ENCODE measurements around the gene SKAP1. TPM values are rescaled to one million over a fixed set of nuclear protein-coding genes. Genes with fewer than 3 reads are reported as not detected.
"Not testable (repeated sequence)": the region's sequence is repeated elsewhere in the genome, so short reads cannot be mapped to it uniquely, and the experiment has no call there.

The SKAP1 gene
- total RNA-seq, 2 experiments from 2014 or later: 71.7 to 77.6 TPM

DNA sequence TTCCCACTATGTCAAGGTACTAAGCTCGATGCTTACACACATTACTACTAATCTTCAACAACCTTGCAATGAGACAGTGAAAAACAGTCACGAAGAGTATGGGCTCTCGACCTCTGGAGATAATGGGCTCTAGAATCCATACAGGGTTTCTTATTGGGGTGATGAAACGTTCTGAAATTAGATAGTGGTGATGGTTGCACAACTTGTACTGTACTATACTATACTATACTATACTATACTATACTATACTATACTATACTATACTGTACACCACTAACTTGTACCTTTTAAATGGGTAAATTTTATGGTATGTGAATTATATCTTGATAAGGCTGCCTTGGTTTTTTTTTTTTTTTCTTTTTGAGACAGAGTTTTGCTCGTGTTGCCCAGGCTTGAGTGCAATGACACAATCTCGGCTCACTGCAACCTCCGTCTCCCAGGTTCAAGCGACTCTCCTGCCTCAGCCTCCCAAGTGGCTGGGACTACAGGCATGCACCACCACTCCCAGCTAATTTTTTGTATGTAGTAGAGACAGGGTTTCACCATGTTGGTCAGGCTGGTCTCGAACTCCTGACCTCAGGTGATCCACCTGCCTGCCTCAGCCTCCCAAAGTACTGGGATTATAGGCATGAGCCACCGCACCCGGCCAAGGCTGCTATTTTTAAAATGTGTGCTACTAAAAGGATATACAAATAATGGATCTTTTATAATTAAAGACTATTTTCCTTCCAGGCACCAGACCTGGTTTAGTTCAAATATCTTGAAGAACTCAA lies 69.0 kb downstream of the SKAP1 start:
- intact Hi-C loops (cut with micrococcal nuclease); H3K4me3 Mint-ChIP-seq; H3K27ac Mint-ChIP-seq; H3K36me3 Mint-ChIP-seq; H3K9me3 Mint-ChIP-seq; H3K27me3 Mint-ChIP-seq; DNase-seq; POLR2A ChIA-PET; H3K4me1 Mint-ChIP-seq (ENCODE audit: low read depth): not testable (repeated sequence)
- CTCF ChIA-PET: interaction anchor here (0.6 kb wide), 1 partner anchor 179 kb away, joined by 3 read pairs; no protein-coding TSS in a partner anchor

DNA sequence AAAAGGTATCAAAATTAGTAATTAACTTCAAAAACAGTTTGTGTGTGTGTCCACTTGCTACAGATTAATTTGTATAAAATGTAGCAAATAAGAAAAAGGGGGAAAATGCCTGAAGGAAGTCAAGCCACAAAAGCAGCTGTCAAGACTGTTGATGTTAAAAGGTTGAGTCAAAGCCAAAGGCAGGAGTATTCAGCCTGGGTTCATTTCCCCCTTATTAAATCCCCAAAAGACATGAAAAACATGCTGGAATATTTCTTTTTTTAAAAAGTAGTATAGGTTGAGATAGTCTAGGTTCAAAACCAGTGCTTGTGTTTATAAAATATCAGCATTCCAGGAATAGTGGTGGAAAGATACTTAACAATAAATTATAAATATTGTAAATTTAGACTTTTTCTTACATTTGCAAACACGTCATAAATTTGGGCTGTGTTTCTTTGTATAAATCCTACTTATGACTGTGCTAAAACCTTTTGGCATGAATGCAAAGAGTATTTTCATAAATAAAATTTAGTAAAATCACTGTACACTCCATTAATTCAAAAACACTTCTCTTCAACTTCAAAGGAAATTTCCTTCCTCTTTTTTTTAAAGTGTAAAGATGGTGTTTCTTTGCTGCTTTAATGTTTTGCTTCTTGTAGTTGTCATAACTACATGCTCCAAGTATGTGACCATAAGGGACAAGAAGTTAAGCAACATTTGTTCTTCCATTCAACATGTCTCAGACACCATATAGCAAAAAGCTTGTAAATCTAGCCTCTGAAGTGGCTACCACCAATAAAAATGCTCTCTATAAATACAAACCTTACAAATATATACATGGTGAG lies 72.0 kb downstream of the SKAP1 start:
- no peak overlapping the region for H3K4me3 Mint-ChIP-seq
- no peaks in the 10 kb centered on the region for H3K9me3 Mint-ChIP-seq
- peaks cover 4% of the 10 kb centered on the region for H3K4me1 Mint-ChIP-seq (ENCODE audit: low read depth)
- ChIA-PET POLR2A (interaction anchor here (0.6 kb wide), 1 partner anchor 31 kb away, joined by 3 read pairs; no protein-coding TSS in a partner anchor), CTCF (interaction anchor here (0.6 to 1.2 kb wide), 4 partner anchors 11 to 178 kb away, joined by 3 to 4 read pairs (median 3); no protein-coding TSS in a partner anchor)
- H3K27me3 Mint-ChIP-seq: no peaks in the 10 kb centered on the region
- no peak overlapping the region for H3K27ac Mint-ChIP-seq
- no peaks in the 10 kb centered on the region for H3K36me3 Mint-ChIP-seq
- intact Hi-C loops (cut with micrococcal nuclease): no loop called here
- DNase-seq: no peak

DNA sequence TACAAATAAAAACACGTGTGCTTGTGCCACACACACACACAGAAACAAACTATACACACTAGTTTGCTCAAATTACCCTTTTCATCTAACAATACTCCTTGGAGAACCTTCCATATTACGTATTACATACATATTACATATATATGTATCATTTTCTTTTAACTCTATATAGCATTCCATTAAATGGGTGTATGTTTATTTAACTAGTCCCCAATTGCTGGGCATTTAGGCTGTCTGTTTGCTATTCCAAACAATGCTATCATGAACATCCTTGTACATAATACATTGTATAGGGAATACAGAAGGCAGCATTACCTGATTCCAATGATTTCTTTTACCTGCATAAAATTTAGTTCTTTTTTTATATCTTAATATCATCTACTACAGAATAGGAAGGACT lies 73.1 kb downstream of the SKAP1 start:
- no peak for DNase-seq
- H3K27me3 Mint-ChIP-seq: no peaks in the 10 kb centered on the region
- intact Hi-C loops (cut with micrococcal nuclease): no loop called here
- H3K9me3 Mint-ChIP-seq: no peaks in the 10 kb centered on the region
- H3K27ac Mint-ChIP-seq: no peak overlapping the region
- CTCF ChIA-PET: no interaction called here
- H3K4me1 Mint-ChIP-seq (ENCODE audit: low read depth): peaks cover 8% of the 10 kb centered on the region
- no peak overlapping the region for H3K4me3 Mint-ChIP-seq
- no peaks in the 10 kb centered on the region for H3K36me3 Mint-ChIP-seq
- POLR2A ChIA-PET: no interaction called here

DNA sequence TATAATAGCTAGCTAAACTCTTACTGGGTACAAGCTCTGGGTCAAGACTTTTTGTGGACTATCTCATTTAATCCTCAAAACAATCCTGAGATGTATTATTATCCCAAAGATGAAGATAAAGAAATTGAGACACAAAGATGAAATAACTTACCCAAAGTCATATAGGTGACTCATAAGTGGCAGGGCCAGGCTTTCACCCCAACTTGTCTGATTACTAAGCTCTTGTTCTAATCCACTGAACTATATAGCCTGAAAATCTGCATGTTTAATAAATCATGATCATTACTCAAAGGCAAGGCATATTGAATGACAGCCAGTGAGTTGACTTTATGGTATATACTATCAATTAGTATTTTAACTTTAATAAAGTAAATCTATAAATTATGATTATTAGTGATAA lies 77.4 kb downstream of the SKAP1 start:
- DNase-seq: no peak

DNA sequence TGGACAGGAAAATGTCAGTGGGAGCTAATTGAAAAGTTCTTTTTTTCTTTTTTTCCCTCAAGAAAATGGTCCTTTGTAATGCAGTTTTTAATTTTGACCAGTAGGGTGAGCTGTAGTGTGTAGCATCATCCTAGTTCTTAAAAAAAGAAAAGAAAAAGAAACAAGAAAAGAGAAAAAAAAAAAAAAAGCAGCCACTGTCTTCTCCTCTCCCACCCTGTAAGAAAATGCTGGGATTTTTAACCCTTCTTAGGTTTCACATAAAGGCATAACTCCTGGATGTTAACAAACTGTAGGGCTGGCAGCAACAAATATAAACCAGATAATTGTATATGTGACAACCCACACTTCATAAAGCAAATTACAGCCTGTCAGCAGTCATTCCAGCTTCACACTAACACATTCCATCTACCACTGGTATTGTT lies 78.1 kb downstream of the SKAP1 start:
- H3K4me1 Mint-ChIP-seq (ENCODE audit: low read depth): peaks cover 6% of the 10 kb centered on the region
- no peak overlapping the region for H3K27ac Mint-ChIP-seq
- peaks cover 2% of the 10 kb centered on the region for H3K9me3 Mint-ChIP-seq
- intact Hi-C loops (cut with micrococcal nuclease): loop anchor here (1.0 kb wide), 1 partner anchor 105 kb away; no protein-coding TSS in a partner anchor
- ChIA-PET CTCF (interaction anchor here (0.7 to 4.6 kb wide), 45 partner anchors 9 to 273 kb away, joined by 3 to 58 read pairs (median 5); partner anchors contain the start of gene HOXB5), POLR2A (interaction anchor here (0.7 kb wide), 1 partner anchor 40 kb away, joined by 3 read pairs; no protein-coding TSS in a partner anchor)
- H3K4me3 Mint-ChIP-seq: no peak overlapping the region
- no peak for DNase-seq
- no peaks in the 10 kb centered on the region for H3K36me3 Mint-ChIP-seq
- no peaks in the 10 kb centered on the region for H3K27me3 Mint-ChIP-seq

More for the DNA sequence above, 77.4 kb downstream of the SKAP1 start:
- Mint-ChIP-seq H3K4me3 (no peak overlapping the region), H3K36me3 (no peaks in the 10 kb centered on the region), H3K9me3 (peaks cover 2% of the 10 kb centered on the region), H3K27me3 (no peaks in the 10 kb centered on the region), H3K27ac (no peak overlapping the region), H3K4me1 (ENCODE audit: low read depth) (peaks cover 6% of the 10 kb centered on the region)
- CTCF ChIA-PET: interaction anchor here (0.6 to 4.6 kb wide), 31 partner anchors 11 to 273 kb away, joined by 3 to 58 read pairs (median 6); partner anchors contain the start of gene HOXB5
- intact Hi-C loops (cut with micrococcal nuclease): no loop called here
- POLR2A ChIA-PET: interaction anchor here (0.6 kb wide), 1 partner anchor 57 kb away, joined by 3 read pairs; no protein-coding TSS in a partner anchor

DNA sequence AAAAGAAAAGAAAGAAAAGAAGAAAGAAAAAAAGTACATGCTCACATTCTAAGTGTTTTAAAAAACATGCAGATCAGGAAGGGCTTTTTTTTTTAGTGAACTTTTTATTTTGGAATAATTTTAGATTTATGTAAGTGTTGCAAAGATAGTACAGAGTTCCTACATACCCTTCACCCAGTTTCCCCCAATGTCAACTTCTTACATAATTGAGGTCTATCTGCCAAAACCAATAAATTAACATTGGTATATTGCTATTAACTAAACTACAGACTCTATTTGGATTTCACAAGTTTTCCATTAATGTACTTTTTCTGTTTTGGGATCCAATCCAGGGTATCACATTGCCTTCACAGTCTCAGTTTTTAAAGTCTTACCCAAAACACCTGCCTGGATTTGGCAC lies 81.7 kb downstream of the SKAP1 start:
- H3K27ac Mint-ChIP-seq: no peak overlapping the region
- CTCF ChIA-PET: interaction anchor here (0.9 to 2.5 kb wide), 3 partner anchors 12 to 158 kb away, joined by 3 to 10 read pairs (median 5); no protein-coding TSS in a partner anchor

DNA sequence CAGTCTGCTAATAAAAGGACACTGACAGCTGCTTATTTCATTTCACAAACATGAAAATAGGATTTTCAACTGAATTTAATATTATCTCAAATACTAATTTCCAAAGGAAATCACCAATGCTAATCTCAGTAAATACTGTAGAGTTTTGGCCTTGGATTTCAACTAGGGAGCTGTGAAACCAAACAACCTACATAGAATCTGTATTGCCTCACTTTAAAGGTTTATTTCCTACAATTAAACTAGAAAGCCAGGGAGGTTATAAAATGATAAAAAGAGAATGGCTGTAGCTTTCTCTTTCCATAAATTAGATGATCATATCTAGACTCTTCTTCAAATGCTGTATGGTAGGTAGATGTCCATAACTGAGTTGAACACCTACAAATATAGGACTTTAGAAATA lies 82.8 kb downstream of the SKAP1 start:
- intact Hi-C loops (cut with micrococcal nuclease): no loop called here
- Mint-ChIP-seq H3K4me1 (ENCODE audit: low read depth) (peaks cover 3% of the 10 kb centered on the region), H3K27me3 (no peaks in the 10 kb centered on the region), H3K36me3 (peaks cover 18% of the 10 kb centered on the region), H3K9me3 (peaks cover 2% of the 10 kb centered on the region), H3K4me3 (no peak overlapping the region), H3K27ac (no peak overlapping the region)
- DNase-seq: no peak
- POLR2A ChIA-PET: no interaction called here
- CTCF ChIA-PET: interaction anchor here (0.5 to 2.5 kb wide), 5 partner anchors 11 to 246 kb away, joined by 3 to 10 read pairs (median 5); partner anchors contain the start of gene HOXB5

More for the DNA sequence above, 81.7 kb downstream of the SKAP1 start:
- DNase-seq: no peak
- intact Hi-C loops (cut with micrococcal nuclease): no loop called here
- Mint-ChIP-seq H3K4me1 (ENCODE audit: low read depth) (peaks cover 6% of the 10 kb centered on the region), H3K36me3 (peaks cover 15% of the 10 kb centered on the region), H3K27me3 (no peaks in the 10 kb centered on the region), H3K4me3 (no peak overlapping the region), H3K9me3 (peaks cover 2% of the 10 kb centered on the region)
- POLR2A ChIA-PET: no interaction called here

DNA sequence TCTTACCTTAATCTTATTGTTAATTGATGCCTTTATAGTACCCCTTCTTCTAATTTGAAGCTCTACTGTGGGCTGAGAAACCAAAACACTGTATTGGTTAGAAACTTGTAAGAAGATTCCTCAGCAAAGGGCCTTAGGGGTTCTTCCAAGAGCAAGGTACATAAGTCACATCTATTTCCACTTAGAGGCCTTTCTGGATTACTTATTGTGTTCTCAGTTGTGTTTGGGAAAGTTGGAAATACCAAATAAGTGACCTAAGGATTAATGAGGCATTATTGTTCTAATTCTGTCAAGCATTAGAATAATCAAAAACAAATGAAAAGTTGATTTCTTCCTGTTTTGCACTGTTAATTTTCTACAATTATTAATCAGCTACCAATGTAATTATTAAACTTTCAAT lies 85.8 kb downstream of the SKAP1 start:
- Mint-ChIP-seq H3K36me3 (peaks cover 20% of the 10 kb centered on the region), H3K4me1 (ENCODE audit: low read depth) (no peaks in the 10 kb centered on the region), H3K4me3 (no peak overlapping the region), H3K27me3 (no peaks in the 10 kb centered on the region), H3K9me3 (peaks cover 2% of the 10 kb centered on the region), H3K27ac (no peak overlapping the region)
- intact Hi-C loops (cut with micrococcal nuclease): no loop called here
- POLR2A ChIA-PET: no interaction called here
- DNase-seq: no peak
- CTCF ChIA-PET: interaction anchor here (0.7 to 1.6 kb wide), 4 partner anchors 9 to 249 kb away, joined by 3 to 5 read pairs (median 3); no protein-coding TSS in a partner anchor

DNA sequence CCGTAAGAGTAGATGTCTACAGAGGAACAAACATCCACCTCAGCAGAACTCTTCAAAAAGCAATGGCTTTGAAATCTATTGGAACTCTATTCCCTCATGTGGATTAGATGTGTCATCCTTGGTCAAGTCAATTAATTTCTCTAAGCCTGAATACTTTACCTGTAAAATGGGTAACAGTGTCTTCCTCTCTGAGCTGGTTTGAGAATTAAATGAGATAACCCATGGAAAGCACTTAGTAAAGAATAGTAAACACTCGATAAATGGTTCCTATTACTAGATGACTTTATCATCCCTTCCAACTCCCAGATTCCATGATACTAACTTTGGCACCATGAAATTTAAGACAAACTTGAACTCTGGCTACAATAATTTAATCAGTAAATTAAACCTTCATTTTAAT lies 89.1 kb downstream of the SKAP1 start:
- H3K4me1 Mint-ChIP-seq (ENCODE audit: low read depth): peaks cover 1% of the 10 kb centered on the region
- H3K27ac Mint-ChIP-seq: no peak overlapping the region
- H3K27me3 Mint-ChIP-seq: no peaks in the 10 kb centered on the region
- POLR2A ChIA-PET: no interaction called here
- intact Hi-C loops (cut with micrococcal nuclease): no loop called here
- H3K4me3 Mint-ChIP-seq: no peak overlapping the region
- CTCF ChIA-PET: interaction anchor here (1.2 to 2.7 kb wide), 3 partner anchors 11 to 254 kb away, joined by 3 to 12 read pairs (median 4); partner anchors contain the start of gene HOXB5
- DNase-seq: no peak
- H3K9me3 Mint-ChIP-seq: no peaks in the 10 kb centered on the region
- peaks cover 19% of the 10 kb centered on the region for H3K36me3 Mint-ChIP-seq

DNA sequence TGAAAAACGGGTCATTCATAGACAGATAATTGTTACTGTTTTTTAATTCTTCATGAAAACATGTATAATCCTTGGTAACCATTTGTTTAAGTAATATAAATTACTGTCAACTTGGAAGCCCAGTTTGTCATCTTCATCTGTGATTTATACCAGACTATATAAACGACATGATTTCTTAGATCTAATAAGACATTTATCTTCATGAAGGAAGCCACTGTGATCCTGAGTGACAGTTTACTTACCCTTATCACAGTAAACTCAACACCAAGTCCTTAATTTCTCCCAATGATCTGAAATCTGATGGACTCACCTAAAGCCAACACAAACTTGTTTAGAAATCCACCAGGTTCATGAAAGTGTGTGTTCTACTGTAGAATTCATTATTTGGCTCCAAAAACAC lies 91.3 kb downstream of the SKAP1 start:
- H3K9me3 Mint-ChIP-seq: no peaks in the 10 kb centered on the region
- no peak overlapping the region for H3K27ac Mint-ChIP-seq
- POLR2A ChIA-PET: no interaction called here

DNA sequence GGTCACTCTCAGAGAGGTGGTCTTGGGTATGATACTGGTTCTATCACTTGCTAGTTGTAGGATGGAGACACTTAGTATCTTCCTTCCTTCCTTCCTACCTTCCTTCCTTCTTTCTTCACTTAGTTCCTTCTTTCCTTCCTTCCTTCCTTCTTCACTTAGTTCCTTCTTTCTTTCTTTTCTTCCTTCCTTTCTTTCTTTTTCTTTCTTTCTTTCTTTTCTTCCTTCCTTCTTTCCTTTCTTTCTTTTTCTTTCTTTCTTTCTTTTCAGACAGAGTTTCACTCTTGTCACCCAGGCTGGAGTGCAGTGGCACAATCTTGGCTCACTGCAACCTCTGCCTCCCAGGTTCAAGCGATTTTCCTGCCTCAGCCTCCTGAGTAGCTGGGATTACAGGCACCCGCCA lies 92.1 kb downstream of the SKAP1 start:
- DNase-seq; H3K9me3 Mint-ChIP-seq; H3K4me3 Mint-ChIP-seq; H3K27me3 Mint-ChIP-seq; H3K4me1 Mint-ChIP-seq (ENCODE audit: low read depth); POLR2A ChIA-PET; H3K27ac Mint-ChIP-seq; H3K36me3 Mint-ChIP-seq: not testable (repeated sequence)
- CTCF ChIA-PET: interaction anchor here (1.1 to 2.7 kb wide), 2 partner anchors 14 to 255 kb away, joined by 6 to 14 read pairs; no protein-coding TSS in a partner anchor
- intact Hi-C loops (cut with micrococcal nuclease): loop anchor here (2.0 to 10.0 kb wide), 3 partner anchors 119 to 255 kb away; partner anchors contain the start of gene HOXB5

More for the DNA sequence above, 91.3 kb downstream of the SKAP1 start:
- Mint-ChIP-seq H3K4me1 (ENCODE audit: low read depth) (peaks cover 3% of the 10 kb centered on the region), H3K4me3 (no peak overlapping the region), H3K36me3 (peaks cover 7% of the 10 kb centered on the region), H3K27me3 (no peaks in the 10 kb centered on the region)
- no peak for DNase-seq
- intact Hi-C loops (cut with micrococcal nuclease): loop anchor here (5.0 to 10.0 kb wide), 2 partner anchors 119 to 146 kb away; no protein-coding TSS in a partner anchor
- CTCF ChIA-PET: interaction anchor here (1.1 to 2.7 kb wide), 3 partner anchors 13 to 254 kb away, joined by 6 to 14 read pairs (median 7); partner anchors contain the start of gene HOXB5

All from activated CD4-positive, alpha-beta memory T cell treated with anti-CD3 and anti-CD28 coated beads for 36 hours (primary cell).